ENCODE measurements around the gene SRP68.

Gene SRP68

GRCh38 chr17:76111956-76112355, 39.6 kb upstream of the SRP68 start:
- TF ChIP-seq ISL1 (CRISPR knock-in tag; IDR thresholded peaks at IDR 0.05): no peak
- no peak for TF ChIP-seq BACH2 (CRISPR knock-in tag; IDR thresholded peaks at IDR 0.05; ENCODE audit: borderline replicate concordance)
- TF ChIP-seq CREB5 (CRISPR knock-in tag; IDR thresholded peaks at IDR 0.05; ENCODE audit: low read depth): no peak
- TF ChIP-seq ZNF70 (CRISPR knock-in tag; IDR thresholded peaks at IDR 0.05): no peak
- TF ChIP-seq ZNF8 (CRISPR knock-in tag; IDR thresholded peaks at IDR 0.05): no peak
- no peak for TF ChIP-seq ZFP30 (CRISPR knock-in tag; IDR thresholded peaks at IDR 0.05)
- TF ChIP-seq ZC3H10 (CRISPR knock-in tag; IDR thresholded peaks at IDR 0.05): no peak
- TF ChIP-seq TSHZ2 (CRISPR knock-in tag; IDR thresholded peaks at IDR 0.05): no peak
- TF ChIP-seq ESRRG (CRISPR knock-in tag; IDR thresholded peaks at IDR 0.05): no peak
- TF ChIP-seq CSDC2 (CRISPR knock-in tag; IDR thresholded peaks at IDR 0.05): no peak
- no peak for TF ChIP-seq PATZ1 (CRISPR knock-in tag; IDR thresholded peaks at IDR 0.05; ENCODE audit: borderline replicate concordance)
- TF ChIP-seq ARNTL (CRISPR knock-in tag; IDR thresholded peaks at IDR 0.05; ENCODE audit: borderline replicate concordance, low read depth): no peak
- no peak for TF ChIP-seq OSR1 (CRISPR knock-in tag; IDR thresholded peaks at IDR 0.05)
- ATAC-seq: no peak

- TF ChIP-seq TCF4 (CRISPR knock-in tag; IDR thresholded peaks at IDR 0.05; ENCODE audit: borderline replicate concordance) (no peak), SNAI2 (CRISPR knock-in tag; IDR thresholded peaks at IDR 0.05) (no peak), PATZ1 (CRISPR knock-in tag; IDR thresholded peaks at IDR 0.05; ENCODE audit: borderline replicate concordance) (no peak), ZC3H10 (CRISPR knock-in tag; IDR thresholded peaks at IDR 0.05) (no peak), POU6F1 (CRISPR knock-in tag; IDR thresholded peaks at IDR 0.05; ENCODE audit: borderline replicate concordance, low read depth) (no peak)
- ATAC-seq: no peak
Measured at GRCh38 chr17:76107509-76107908, 35.2 kb upstream of the SRP68 start.

GRCh38 chr17:76106703-76107102, 34.4 kb upstream of the SRP68 start:
- TF ChIP-seq ZNF565 (CRISPR knock-in tag; conservative IDR thresholded peaks at IDR 0.05; ENCODE audit: low read depth) (no peak), ZNF70 (CRISPR knock-in tag; IDR thresholded peaks at IDR 0.05) (no peak), ZNF8 (CRISPR knock-in tag; IDR thresholded peaks at IDR 0.05) (no peak), POU6F1 (CRISPR knock-in tag; IDR thresholded peaks at IDR 0.05; ENCODE audit: borderline replicate concordance, low read depth) (no peak), PATZ1 (CRISPR knock-in tag; IDR thresholded peaks at IDR 0.05; ENCODE audit: borderline replicate concordance) (no peak), ESRRG (CRISPR knock-in tag; IDR thresholded peaks at IDR 0.05) (no peak), ISL1 (CRISPR knock-in tag; IDR thresholded peaks at IDR 0.05) (no peak), CSRNP3 (CRISPR knock-in tag; IDR thresholded peaks at IDR 0.05) (no peak)
- no peak for ATAC-seq
